HCT116 (cell line): ENCODE results near the gene TDRD12. TPM values are rescaled to one million over a fixed set of nuclear protein-coding genes. Genes with fewer than 3 reads are reported as not detected.

Source experiments
- ATAC-seq: fragments of 200-7000 bp; cut with Tn5 transposase; 2 replicates; pipeline ENCODE4 v1.9.1; 2020; ENCODE audit warnings: mild to moderate bottlenecking, moderate library complexity
- BruUV-seq: library from RNA; stranded (reverse); fragments of 400-500 nt; replicated peaks from 2 replicates; lab custom pipeline; 2021; lab: Mats Ljungman, UMichigan
- CTCF ChIA-PET: fragments of 300-600 bp; sonication (Branson Sonifier 250); formaldehyde crosslinking; loops from one replicate; lab custom pipeline; 2021; ENCODE audit warnings: antibody characterized with exemption; lab: Charles Lee
- POLR2A ChIA-PET: fragments of 300-600, 350-600 bp; sonication (Branson Sonifier 250); formaldehyde crosslinking; loops from one replicate; lab custom pipeline; 2021; ENCODE audit warnings: antibody characterized with exemption; lab: Charles Lee
- RAD21 ChIA-PET, 2 experiments: fragments of 300-600 bp; sonication (Branson Sonifier 250); formaldehyde crosslinking; loops; one replicate each; lab custom pipeline; 2023; ENCODE audit warnings: low total read pairs in 2 of 2; ENCODE audit not compliant: uncharacterized antibody in 2 of 2, unreplicated experiment in 2 of 2, low non-redundant PET in 1 of 2; lab: Charles Lee
- DNase-seq: peaks from one replicate; pipeline ENCODE4 v3.0.0-alpha.2; 2010; ENCODE audit warnings: low read depth, low spot score
- H2AFZ ChIP-seq: fragments of 200-600 bp; shearing (Covaris generic), sonication (generic); 2 replicates; pipeline ENCODE4 v1.6.1; 2017; ENCODE audit warnings: low read depth, mixed run types, mixed read lengths, antibody characterized with exemption, low read length; ENCODE audit not compliant: poor library complexity, severe bottlenecking
- H3K27ac ChIP-seq: 2 replicates; pipeline ENCODE4 v1.5.1; 2012; ENCODE audit warnings: low read depth, low read length
- H3K27me3 ChIP-seq: fragments of 200-600 bp; sonication (generic); 2 replicates; pipeline ENCODE4 v1.6.1; 2016; ENCODE audit warnings: mixed run types, low read length, mixed read lengths; ENCODE audit not compliant: insufficient read depth
- H3K36me3 ChIP-seq, 2 experiments: fragments of 200-500 bp in 1 of 2; fragments of 200-600 bp in 1 of 2; sonication (Bioruptor generic) in 1 of 2; sonication (generic) in 1 of 2; 2 replicates each; pipeline versions ENCODE4 v1.5.1 to v1.6.1; 2014 to 2016; ENCODE audit warnings: low read length in 2 of 2, inconsistent platforms in 1 of 2, mixed read lengths in 1 of 2, mixed run types in 1 of 2; ENCODE audit not compliant: insufficient read depth in 2 of 2, control insufficient read depth in 1 of 2
- H3K4me1 ChIP-seq, 2 experiments: fragments of 200-600 bp in 1 of 2; sonication (generic) in 1 of 2; 2 replicates each; pipeline versions ENCODE4 v1.5.1 to v1.6.1; 2012 to 2017; ENCODE audit warnings: low read length in 2 of 2, inconsistent platforms in 1 of 2, mild to moderate bottlenecking in 1 of 2, mixed read lengths in 1 of 2, mixed run types in 1 of 2, moderate library complexity in 1 of 2; ENCODE audit not compliant: insufficient read depth in 2 of 2, control insufficient read depth in 1 of 2
- H3K4me2 ChIP-seq: fragments of 200-600 bp; sonication (generic); 2 replicates; pipeline ENCODE4 v1.6.1; 2017; ENCODE audit warnings: mixed run types, low read length, mixed read lengths
- H3K4me3 ChIP-seq, 2 experiments: fragments of 200-600 bp in 1 of 2; sonication (generic) in 1 of 2; replicated peaks in 1 of 2; 2 replicates each; pipeline ENCODE4 v1.5.1; 2011 to 2016; ENCODE audit warnings: low read length in 2 of 2, control low read depth in 1 of 2, low read depth in 1 of 2, mild to moderate bottlenecking in 1 of 2, mixed read lengths in 1 of 2, mixed run types in 1 of 2
- H3K79me2 ChIP-seq: fragments of 200-600 bp; sonication (generic); 2 replicates; pipeline ENCODE4 v1.6.1; 2017; ENCODE audit warnings: mild to moderate bottlenecking, mixed run types, low read length, moderate library complexity, mixed read lengths; ENCODE audit not compliant: insufficient read depth
- H3K9ac ChIP-seq: fragments of 200-600 bp; sonication (generic); 2 replicates; pipeline ENCODE4 v1.6.1; 2016; ENCODE audit warnings: low read length, mixed read lengths
- H3K9me2 ChIP-seq: fragments of 200-600 bp; sonication (generic), shearing (Covaris generic); 2 replicates; pipeline ENCODE4 v1.6.1; 2017; ENCODE audit warnings: mixed run types, mild to moderate bottlenecking, moderate library complexity; ENCODE audit not compliant: insufficient read depth
- H3K9me3 ChIP-seq, 2 experiments: fragments of 200-500 bp in 1 of 2; fragments of 200-600 bp in 1 of 2; sonication (Bioruptor generic) in 1 of 2; sonication (generic) in 1 of 2; 2 replicates each; pipeline ENCODE4 v1.6.1; 2014 to 2017; ENCODE audit warnings: low read length in 2 of 2, mixed read lengths in 2 of 2, inconsistent platforms in 1 of 2, low read depth in 1 of 2, mild to moderate bottlenecking in 1 of 2, mixed run types in 1 of 2, moderate library complexity in 1 of 2; ENCODE audit not compliant: control insufficient read depth in 1 of 2, insufficient read depth in 1 of 2
- H4K20me1 ChIP-seq: fragments of 200-600 bp; sonication (generic), shearing (Covaris generic); 2 replicates; pipeline ENCODE4 v1.6.1; 2017; ENCODE audit warnings: mixed run types, mild to moderate bottlenecking, moderate library complexity; ENCODE audit not compliant: insufficient read depth
- ATF3 ChIP-seq: IDR thresholded peaks from 2 replicates; pipeline ENCODE4 v1.6.1; 2012
- CBX3 ChIP-seq: IDR thresholded peaks from 2 replicates; pipeline ENCODE4 v1.6.1; 2012; ENCODE audit warnings: low read depth
- CTCF ChIP-seq, 3 experiments: fragments of 200-600 bp in 1 of 3; sonication (generic) in 1 of 3; IDR thresholded peaks in 2 of 3; conservative IDR thresholded peaks in 1 of 3; 2 replicates each; pipeline ENCODE4 v1.5.1; 2012 to 2017; ENCODE audit warnings: low read depth in 2 of 3, low read length in 2 of 3, antibody characterized with exemption in 1 of 3, borderline replicate concordance in 1 of 3, control low read depth in 1 of 3, mild to moderate bottlenecking in 1 of 3, mixed read lengths in 1 of 3, mixed run types in 1 of 3, moderate library complexity in 1 of 3; ENCODE audit not compliant: insufficient read depth in 1 of 3
- EGR1 ChIP-seq: IDR thresholded peaks from 2 replicates; pipeline ENCODE4 v1.6.1; 2012; ENCODE audit warnings: low read depth
- EZH2 ChIP-seq: fragments of 200-600 bp; sonication (generic); IDR thresholded peaks from 2 replicates; pipeline ENCODE4 v1.6.1; 2017; ENCODE audit warnings: antibody characterized with exemption, mixed run types
- FOSL1 ChIP-seq: IDR thresholded peaks from 2 replicates; pipeline ENCODE4 v1.6.1; 2012; ENCODE audit warnings: low read depth
- POLR2A ChIP-seq: IDR thresholded peaks from 2 replicates; pipeline ENCODE4 v1.7.0; 2011; ENCODE audit warnings: borderline replicate concordance; ENCODE audit not compliant: insufficient read depth, insufficient read length; ENCODE audit errors: extremely low read depth
- POLR2AphosphoS5 ChIP-seq: IDR thresholded peaks from 2 replicates; pipeline ENCODE4 v1.6.1; 2011; ENCODE audit warnings: mild to moderate bottlenecking, low read depth, low read length, moderate library complexity
- RAD21 ChIP-seq: IDR thresholded peaks from 2 replicates; pipeline ENCODE4 v1.6.1; 2012; ENCODE audit warnings: low read depth, mild to moderate bottlenecking
- REST ChIP-seq: IDR thresholded peaks from 2 replicates; pipeline ENCODE4 v1.6.1; 2012; ENCODE audit warnings: low read depth
- SIN3A ChIP-seq: IDR thresholded peaks from 2 replicates; pipeline ENCODE4 v1.6.1; 2012; ENCODE audit warnings: low read depth
- SP1 ChIP-seq: IDR thresholded peaks from 2 replicates; pipeline ENCODE4 v1.6.1; 2012; ENCODE audit warnings: low read depth
- TCF7L2 ChIP-seq: IDR thresholded peaks from 2 replicates; pipeline ENCODE4 v1.7.0; 2011; ENCODE audit warnings: borderline replicate concordance, inconsistent platforms; ENCODE audit not compliant: insufficient read depth, insufficient read length; ENCODE audit errors: extremely low read depth
- ZBTB33 ChIP-seq: IDR thresholded peaks from 2 replicates; pipeline ENCODE4 v1.6.1; 2011; ENCODE audit warnings: mild to moderate bottlenecking, low read length, moderate library complexity; ENCODE audit not compliant: insufficient replicate concordance; ENCODE audit errors: extremely low read depth
- ZFX ChIP-seq: fragments of 450-650 bp; IDR thresholded peaks from 2 replicates; pipeline ENCODE4 v1.6.1; 2017
- ZNF274 ChIP-seq: fragments of 200-500 bp; sonication (Bioruptor generic); IDR thresholded peaks from 2 replicates; pipeline ENCODE4 v1.6.1; 2014; ENCODE audit warnings: mild to moderate bottlenecking, low read depth, low read length, inconsistent platforms
- intact Hi-C: fragments of 100-400 bp; cut with micrococcal nuclease; formaldehyde crosslinking; loops from 2 replicates; pipeline ENCODE4 v1.10.0; 2022
- total RNA-seq: library from RNA; stranded (reverse); gene quantifications from one replicate; pipeline ENCODE4 v1.2.1, GENCODE V29; 2021; ENCODE audit not compliant: unreplicated experiment

Gene TDRD12
- total RNA-seq, 1 experiment from 2014 or later, result 0.30 TPM

GRCh38 chr19:32767951-32768679 lies 48.5 kb downstream of the TDRD12 start:
- H3K27ac ChIP-seq, result no peak overlapping the region
- intact Hi-C loops, result no loop called here
- ATAC-seq, result no peak
- BruUV-seq, result no TSS peak
- ChIA-PET CTCF (no interaction called here), RAD21 (no interaction called here), POLR2A (no interaction called here)
- H3K9me2 ChIP-seq, result no peaks in the 10 kb centered on the region
- no peaks in the 10 kb centered on the region for H4K20me1 ChIP-seq
- DNase-seq, result no peak
- H3K4me1 ChIP-seq, result no peaks in the 10 kb centered on the region
- H3K27me3 ChIP-seq, result no peaks in the 10 kb centered on the region
- no peak overlapping the region for H3K4me2 ChIP-seq
- no peaks in the 10 kb centered on the region for H3K79me2 ChIP-seq
- no peaks in the 10 kb centered on the region for H3K36me3 ChIP-seq
- peaks cover 0 to 5% of the 10 kb centered on the region in 2 experiments; a peak in 1 of 4 replicates for H3K9me3 ChIP-seq
- H3K4me3 ChIP-seq, result no peak overlapping the region
- TF ChIP-seq REST (no peak), FOSL1 (no peak), ZFX (no peak), CTCF (IDR thresholded peaks at IDR 0.05 in 2 of 3, conservative IDR thresholded peaks at IDR 0.05 in 1 of 3; ENCODE audit: borderline replicate concordance in 1 of 3, insufficient read depth in 1 of 3, low read depth in 2 of 3, low read length in 2 of 3) (no peak), EGR1 (no peak), CBX3 (no peak), EZH2 (no peak), POLR2A (no peak), TCF7L2 (no peak), RAD21 (no peak), SP1 (no peak), POLR2AphosphoS5 (no peak), ATF3 (no peak), ZNF274 (no peak), ZBTB33 (no peak), SIN3A (no peak)
- TF ChIP-seq, all 23 proteins: peak for 0
- no peak overlapping the region for H3K9ac ChIP-seq
- no peak overlapping the region for H2AFZ ChIP-seq
